HepG2 (cell line): Measurements from ENCODE around the gene PACSIN1. TPM values are rescaled to one million over a fixed set of nuclear protein-coding genes. Genes with fewer than 3 reads are reported as not detected.

ENCODE experiments used
- ARHGAP35 ChIP-seq: sonication (generic); formaldehyde crosslinking; IDR thresholded peaks from 2 replicates; pipeline ENCODE4 v1.9.0; 2022; ENCODE audit warnings: mild to moderate bottlenecking, inconsistent platforms, moderate library complexity, missing genetic modification reagents, borderline replicate concordance
- ATM ChIP-seq: fragments of 450-650 bp; IDR thresholded peaks from 2 replicates; pipeline ENCODE4 v1.7.1; 2017; ENCODE audit warnings: mild to moderate bottlenecking, borderline replicate concordance
- GATAD1 ChIP-seq: IDR thresholded peaks from 2 replicates; pipeline ENCODE4 v1.6.1; 2016; ENCODE audit warnings: missing genetic modification reagents, missing compliant biosample characterization
- HNRNPH1 ChIP-seq: fragments of 200-400 bp; formaldehyde crosslinking; optimal IDR thresholded peaks from 2 replicates; pipeline ENCODE3; 2017; ENCODE audit warnings: mild to moderate bottlenecking, low read depth, low read length
- JUNB ChIP-seq: sonication (generic); formaldehyde crosslinking; IDR thresholded peaks from 2 replicates; pipeline ENCODE4 v1.8.0; 2022; ENCODE audit warnings: missing genetic modification reagents, mild to moderate bottlenecking, borderline replicate concordance
- MTERF4 ChIP-seq: sonication (generic); formaldehyde crosslinking; IDR thresholded peaks from 2 replicates; pipeline ENCODE4 v1.8.0; 2023; ENCODE audit warnings: mild to moderate bottlenecking, missing genetic modification reagents
- NRL ChIP-seq: sonication (generic); formaldehyde crosslinking; IDR thresholded peaks from 2 replicates; pipeline ENCODE4 v1.5.0; 2020; ENCODE audit warnings: missing genetic modification reagents, mild to moderate bottlenecking, moderate library complexity, borderline replicate concordance
- PHB2 ChIP-seq: fragments of 450-650 bp; IDR thresholded peaks from 2 replicates; pipeline ENCODE4 v1.6.1; 2018; ENCODE audit not compliant: partially characterized antibody
- RFXANK ChIP-seq: IDR thresholded peaks from 2 replicates; pipeline ENCODE4 v1.6.1; 2016
- RNF219 ChIP-seq: sonication (generic); formaldehyde crosslinking; IDR thresholded peaks from 2 replicates; pipeline ENCODE4 v1.5.0; 2020; ENCODE audit warnings: mild to moderate bottlenecking, missing genetic modification reagents
- SPEN ChIP-seq: sonication (generic); formaldehyde crosslinking; IDR thresholded peaks from 2 replicates; pipeline ENCODE4 v1.5.1; 2020; ENCODE audit warnings: low read depth, mild to moderate bottlenecking, missing genetic modification reagents
- SRF ChIP-seq: IDR thresholded peaks from 2 replicates; pipeline ENCODE4 v1.6.1; 2011; ENCODE audit warnings: mild to moderate bottlenecking, low read depth, low read length, moderate library complexity
- TERF1 ChIP-seq: sonication (generic); formaldehyde crosslinking; IDR thresholded peaks from 2 replicates; pipeline ENCODE4 v1.8.0; 2022; ENCODE audit warnings: mild to moderate bottlenecking, missing genetic modification reagents, moderate library complexity
- ZBTB3 ChIP-seq: sonication (generic); formaldehyde crosslinking; IDR thresholded peaks from 2 replicates; pipeline ENCODE4 v1.4.0; 2020; ENCODE audit warnings: low read depth, mild to moderate bottlenecking, moderate library complexity, missing genetic modification reagents, borderline replicate concordance
- ZNF12 ChIP-seq: sonication (generic); formaldehyde crosslinking; IDR thresholded peaks from 2 replicates; pipeline ENCODE4 v1.5.0; 2020; ENCODE audit warnings: missing genetic modification reagents
- ZNF138 ChIP-seq: sonication (generic); formaldehyde crosslinking; IDR thresholded peaks from 2 replicates; pipeline ENCODE4 v1.5.0; 2020; ENCODE audit warnings: mild to moderate bottlenecking, low read depth, missing genetic modification reagents
- ZNF281 ChIP-seq: sonication (generic); formaldehyde crosslinking; IDR thresholded peaks from 2 replicates; pipeline ENCODE4 v1.4.0; 2020; ENCODE audit warnings: missing genetic modification reagents, borderline replicate concordance
- ZNF333 ChIP-seq: sonication (generic); formaldehyde crosslinking; IDR thresholded peaks from 2 replicates; pipeline ENCODE4 v1.4.0; 2020; ENCODE audit warnings: mild to moderate bottlenecking, missing genetic modification reagents, borderline replicate concordance
- ZNF484 ChIP-seq: sonication (generic); formaldehyde crosslinking; IDR thresholded peaks from 2 replicates; pipeline ENCODE4 v1.5.1; 2020; ENCODE audit warnings: mild to moderate bottlenecking, low read depth, missing genetic modification reagents, borderline replicate concordance
- ZNF546 ChIP-seq: sonication (generic); formaldehyde crosslinking; conservative IDR thresholded peaks from 2 replicates; pipeline ENCODE4 v1.8.1; 2023; ENCODE audit warnings: mild to moderate bottlenecking, missing genetic modification reagents
- ZNF740 ChIP-seq: sonication (generic); formaldehyde crosslinking; IDR thresholded peaks from 2 replicates; pipeline ENCODE4 v1.4.0; 2020; ENCODE audit warnings: missing genetic modification reagents
- ZNF780A ChIP-seq: sonication (generic); formaldehyde crosslinking; IDR thresholded peaks from 2 replicates; pipeline ENCODE4 v1.8.0; 2022; ENCODE audit warnings: mild to moderate bottlenecking, missing genetic modification reagents, moderate library complexity
- ZNF878 ChIP-seq: sonication (generic); formaldehyde crosslinking; IDR thresholded peaks from 2 replicates; pipeline ENCODE4 v1.8.1; 2023; ENCODE audit warnings: mild to moderate bottlenecking, missing genetic modification reagents, moderate library complexity
- polyA plus RNA-seq, 8 experiments: library from polyadenylated mRNA; depleted of rRNA in 3 of 8; stranded (reverse) in 7 of 8; unstranded in 1 of 8; fragments of >200 nt; fragmentation: Illumina TruSeq in 4 of 8; extraction: Trizol in 4 of 8; gene quantifications; 2 replicates each; pipeline versions ENCODE4 v1.2.1 to v1.2.3, GENCODE V29; 2011 to 2016; ENCODE audit warnings: low read depth in 4 of 8, missing spikeins in 1 of 8, mixed read lengths in 1 of 8; ENCODE audit not compliant: insufficient read depth in 1 of 8
- total RNA-seq, 5 experiments: library from RNA; depleted of rRNA; stranded (reverse); fragments of >200 nt; fragmentation: Illumina TruSeq; extraction: Trizol; gene quantifications; 2 replicates each; pipeline ENCODE4 v1.2.3, GENCODE V29; 2016; ENCODE audit warnings: low read depth in 1 of 5

Gene PACSIN1
- total and polyA plus RNA-seq, 2 of the 13 experiments (the other 11 are each of a cell fraction or from before 2014, with no cell fraction given), result not detected

- TF ChIP-seq RNF219 (no peak), ZNF281 (CRISPR knock-in tag) (no peak), ZNF780A (CRISPR knock-in tag) (no peak), PHB2 (no peak), ZNF333 (CRISPR knock-in tag) (no peak), ZNF138 (CRISPR knock-in tag) (no peak), ZNF878 (no peak), TERF1 (CRISPR knock-in tag) (no peak), RFXANK (CRISPR knock-in tag) (no peak), ATM (no peak), ZBTB3 (CRISPR knock-in tag) (no peak), ARHGAP35 (no peak), ZNF740 (CRISPR knock-in tag) (no peak), SRF (no peak), SPEN (CRISPR knock-in tag) (no peak), HNRNPH1 (no peak), ZNF546 (CRISPR knock-in tag) (no peak), ZNF484 (no peak), JUNB (no peak), NRL (peak; percentile 74; the same call in 1 of the 2 replicates), MTERF4 (CRISPR knock-in tag) (no peak; the same call in 1 of the 2 replicates), GATAD1 (CRISPR knock-in tag) (peak; percentile 55), ZNF12 (0 out of 2 replicates have a peak, but pooled peaks have one; percentile 33)
Observed at GRCh38 chr6:34526992-34527728, 61.3 kb downstream of the PACSIN1 start (continued).
